ENCODE results near the gene ADGRL1.
"Not testable (repeated sequence)": the region's sequence is repeated elsewhere in the genome, so short reads cannot be mapped to it uniquely, and the experiment has no call there.

Gene ADGRL1

GRCh38 chr19:14205452-14206287 is at the start of gene ADGRL1:
Gene ADGRL1 (minus strand): TSS chr19:14206169. CDS start chr19:14183602, 22,567 bp downstream.
- not testable (repeated sequence) for FAIRE-seq

- FAIRE-seq = not testable (repeated sequence)
Measured at GRCh38 chr19:14255316-14255715, 49.3 kb upstream of the ADGRL1 start.

GRCh38 chr19:14253822-14254599 is 48.0 kb upstream of the ADGRL1 start:
- not testable (repeated sequence) for FAIRE-seq

- not testable (repeated sequence) for FAIRE-seq
Measured at GRCh38 chr19:14252136-14252535, 46.2 kb upstream of the ADGRL1 start.

- FAIRE-seq = no peak
Measured at GRCh38 chr19:14250870-14251269, 44.9 kb upstream of the ADGRL1 start.

- FAIRE-seq = not testable (repeated sequence)
Measured at GRCh38 chr19:14250315-14250714, 44.3 kb upstream of the ADGRL1 start.

- FAIRE-seq = not testable (repeated sequence)
Measured at GRCh38 chr19:14249891-14250290, 43.9 kb upstream of the ADGRL1 start.

GRCh38 chr19:14249012-14249754 is 43.2 kb upstream of the ADGRL1 start:
- not testable (repeated sequence) for FAIRE-seq

- no peak for FAIRE-seq
Measured at GRCh38 chr19:14248578-14249011, 42.6 kb upstream of the ADGRL1 start.

GRCh38 chr19:14247548-14248471 is 41.8 kb upstream of the ADGRL1 start:
- FAIRE-seq = not testable (repeated sequence)

GRCh38 chr19:14247205-14247547 is 41.2 kb upstream of the ADGRL1 start:
- FAIRE-seq = not testable (repeated sequence)

- FAIRE-seq = not testable (repeated sequence)
Measured at GRCh38 chr19:14244393-14244792, 38.4 kb upstream of the ADGRL1 start.

- FAIRE-seq = not testable (repeated sequence)
Measured at GRCh38 chr19:14243718-14244117, 37.7 kb upstream of the ADGRL1 start.

GRCh38 chr19:14237014-14237941 is 31.3 kb upstream of the ADGRL1 start:
- no peak for FAIRE-seq

GRCh38 chr19:14232945-14233344 is 27.0 kb upstream of the ADGRL1 start:
- FAIRE-seq = not testable (repeated sequence)

GRCh38 chr19:14228446-14229071 is 22.6 kb upstream of the ADGRL1 start:
- FAIRE-seq = not testable (repeated sequence)

- not testable (repeated sequence) for FAIRE-seq
Measured at GRCh38 chr19:14226498-14226897, 20.5 kb upstream of the ADGRL1 start.

GRCh38 chr19:14222886-14223285 is 16.9 kb upstream of the ADGRL1 start:
- FAIRE-seq = no peak

GRCh38 chr19:14221345-14221744 is 15.4 kb upstream of the ADGRL1 start:
- FAIRE-seq = not testable (repeated sequence)
